H1 (cell line): Measurements from ENCODE around the gene SUPT4H1. TPM values are rescaled to one million over a fixed set of nuclear protein-coding genes. Genes with fewer than 3 reads are reported as not detected.

ENCODE experiments used
- CTCF ChIA-PET: fragments of 300-600 bp; sonication (Branson Sonifier 250); formaldehyde crosslinking; loops from one replicate; lab custom pipeline; 2021; ENCODE audit not compliant: partially characterized antibody; lab: Charles Lee
- POLR2A ChIA-PET: fragments of 300-600 bp; sonication (Branson Sonifier 250); formaldehyde crosslinking; loops from one replicate; lab custom pipeline; 2021; ENCODE audit warnings: inconsistent platforms; ENCODE audit not compliant: partially characterized antibody; lab: Charles Lee
- DNase-seq, 2 experiments: peaks; one replicate each; pipeline versions ENCODE4 v3.0.0 to v3.0.0-alpha.2; 2010 to 2022; ENCODE audit warnings: low spot score in 2 of 2, low read depth in 1 of 2, mixed read lengths in 1 of 2
- FAIRE-seq: peaks from 2 replicates; lab custom pipeline; 2011; peaks lifted over from hg19 to GRCh38; lab: Jason Lieb, UNC
- H2AFZ ChIP-seq: 2 replicates; pipeline ENCODE4 v1.8.1; 2012; ENCODE audit warnings: low read length, inconsistent platforms
- H2AK5ac ChIP-seq: 2 replicates; pipeline ENCODE4 v1.6.1; 2013; ENCODE audit warnings: low read depth, low read length
- H2BK120ac ChIP-seq: replicated peaks from 2 replicates; pipeline ENCODE3; 2013; ENCODE audit warnings: low read depth, low read length, inconsistent platforms
- H2BK12ac ChIP-seq: 2 replicates; pipeline ENCODE4 v1.6.1; 2013; ENCODE audit warnings: low read depth, low read length
- H2BK15ac ChIP-seq: 2 replicates; pipeline ENCODE4 v1.6.1; 2013; ENCODE audit warnings: low read length
- H2BK20ac ChIP-seq: 2 replicates; pipeline ENCODE4 v1.6.1; 2013; ENCODE audit warnings: low read length
- H2BK5ac ChIP-seq: 2 replicates; pipeline ENCODE4 v1.6.1; 2013; ENCODE audit warnings: low read depth, low read length
- H3K14ac ChIP-seq: 2 replicates; pipeline ENCODE4 v1.6.1; 2013; ENCODE audit warnings: inconsistent platforms; ENCODE audit not compliant: insufficient read length
- H3K18ac ChIP-seq: 2 replicates; pipeline ENCODE4 v1.6.1; 2013; ENCODE audit warnings: low read length; ENCODE audit errors: extremely low read depth
- H3K23ac ChIP-seq: 2 replicates; pipeline ENCODE4 v1.6.1; 2013; ENCODE audit warnings: inconsistent platforms; ENCODE audit not compliant: insufficient read length
- H3K23me2 ChIP-seq: 2 replicates; pipeline ENCODE4 v1.6.1; 2013; ENCODE audit warnings: low read depth, low read length
- H3K27ac ChIP-seq: 2 replicates; pipeline ENCODE4 v1.6.1; 2011; ENCODE audit warnings: low read depth, low read length, inconsistent platforms
- H3K27me3 ChIP-seq, 4 experiments: replicated peaks in 1 of 4; 1 replicate in 1 of 4; 2 replicates in 3 of 4; pipeline versions ENCODE4 v1.6.1 to v1.8.1; 2011 to 2013; ENCODE audit warnings: low read length in 3 of 4, mild to moderate bottlenecking in 3 of 4, inconsistent platforms in 2 of 4, mixed read lengths in 2 of 4, moderate library complexity in 1 of 4; ENCODE audit not compliant: control insufficient read depth in 3 of 4, insufficient read depth in 3 of 4; ENCODE audit errors: extremely low read depth in 1 of 4
- H3K36me3 ChIP-seq, 4 experiments: 2 replicates each; pipeline versions ENCODE4 v1.6.1 to v1.8.1; 2011 to 2013; ENCODE audit warnings: mild to moderate bottlenecking in 4 of 4, low read length in 3 of 4, moderate library complexity in 2 of 4, control low read depth in 1 of 4, inconsistent platforms in 1 of 4; ENCODE audit not compliant: insufficient read depth in 4 of 4, control insufficient read depth in 2 of 4
- H3K4ac ChIP-seq: replicated peaks from 2 replicates; pipeline ENCODE3; 2013; ENCODE audit warnings: low read length, low read depth, mixed read lengths, inconsistent platforms; ENCODE audit not compliant: insufficient read length
- H3K4me1 ChIP-seq, 4 experiments: replicated peaks in 1 of 4; 1 replicate in 1 of 4; 2 replicates in 3 of 4; pipeline versions ENCODE4 v1.6.1 to v1.8.1; 2011 to 2013; ENCODE audit warnings: low read length in 3 of 4, inconsistent platforms in 2 of 4, mixed read lengths in 1 of 4; ENCODE audit not compliant: insufficient read depth in 4 of 4, control insufficient read depth in 3 of 4
- H3K4me2 ChIP-seq, 2 experiments: 2 replicates each; pipeline versions ENCODE4 v1.6.1 to v1.8.1; 2011 to 2013; ENCODE audit warnings: low read depth in 2 of 2, low read length in 2 of 2, control low read depth in 1 of 2, inconsistent platforms in 1 of 2, mild to moderate bottlenecking in 1 of 2; ENCODE audit not compliant: insufficient read depth in 1 of 2
- H3K4me3 ChIP-seq, 4 experiments: fragments of 200-600, 300-600 bp in 1 of 4; sonication (generic), shearing (Covaris generic), sonication (Bioruptor Twin) in 1 of 4; 2 replicates each; pipeline versions ENCODE4 v1.5.1 to v1.8.1; 2011 to 2016; ENCODE audit warnings: low read length in 4 of 4, low read depth in 3 of 4, control low read depth in 2 of 4, inconsistent platforms in 2 of 4, mild to moderate bottlenecking in 2 of 4, mixed read lengths in 1 of 4, moderate library complexity in 1 of 4; ENCODE audit not compliant: insufficient read depth in 2 of 4; ENCODE audit errors: extremely low read depth in 1 of 4
- H3K56ac ChIP-seq: replicated peaks from 2 replicates; pipeline ENCODE3; 2013; ENCODE audit warnings: low read depth, mild to moderate bottlenecking, mixed read lengths, low read length, inconsistent platforms; ENCODE audit not compliant: insufficient read length
- H3K79me1 ChIP-seq: 2 replicates; pipeline ENCODE4 v1.6.1; 2013; ENCODE audit warnings: low read depth, low read length, control low read depth
- H3K79me2 ChIP-seq, 2 experiments: 2 replicates each; pipeline versions ENCODE4 v1.6.1 to v1.8.1; 2012 to 2013; ENCODE audit warnings: low read length in 2 of 2, mild to moderate bottlenecking in 2 of 2, inconsistent platforms in 1 of 2; ENCODE audit not compliant: insufficient read depth in 2 of 2, control insufficient read depth in 1 of 2
- H3K9ac ChIP-seq, 4 experiments: replicated peaks in 1 of 4; 1 replicate in 1 of 4; 2 replicates in 3 of 4; pipeline versions ENCODE4 v1.6.1 to v1.8.1; 2011 to 2013; ENCODE audit warnings: low read depth in 3 of 4, low read length in 3 of 4, control low read depth in 2 of 4, mild to moderate bottlenecking in 2 of 4, moderate library complexity in 2 of 4, inconsistent platforms in 1 of 4; ENCODE audit errors: extremely low read depth in 1 of 4
- H3K9me3 ChIP-seq, 2 experiments: 2 replicates each; pipeline versions ENCODE4 v1.6.1 to v1.8.1; 2012 to 2013; ENCODE audit warnings: mild to moderate bottlenecking in 2 of 2, moderate library complexity in 2 of 2, control low read depth in 1 of 2, inconsistent platforms in 1 of 2, low read depth in 1 of 2, low read length in 1 of 2, mixed read lengths in 1 of 2; ENCODE audit not compliant: insufficient read depth in 2 of 2
- H4K20me1 ChIP-seq, 2 experiments: replicated peaks in 1 of 2; 2 replicates each; pipeline versions ENCODE3 to v1.8.1; 2011 to 2013; ENCODE audit warnings: inconsistent platforms in 2 of 2, low read length in 2 of 2, mild to moderate bottlenecking in 1 of 2; ENCODE audit not compliant: insufficient read depth in 2 of 2, control insufficient read depth in 1 of 2
- H4K5ac ChIP-seq: 2 replicates; pipeline ENCODE4 v1.6.1; 2013; ENCODE audit warnings: low read length, low read depth, mixed read lengths, inconsistent platforms; ENCODE audit not compliant: insufficient read length
- H4K8ac ChIP-seq: 2 replicates; pipeline ENCODE4 v1.8.0; 2013; ENCODE audit warnings: mild to moderate bottlenecking, moderate library complexity, low read length, inconsistent platforms; ENCODE audit not compliant: insufficient read depth; ENCODE audit errors: extremely low read depth
- H4K91ac ChIP-seq: replicated peaks from 2 replicates; pipeline ENCODE3; 2013; ENCODE audit warnings: low read length, mixed read lengths, inconsistent platforms; ENCODE audit not compliant: insufficient read length
- NANOG ChIP-seq: IDR thresholded peaks from 2 replicates; pipeline ENCODE4 v1.6.1; 2011; ENCODE audit warnings: low read length, low read depth, mild to moderate bottlenecking, inconsistent platforms; ENCODE audit not compliant: insufficient read depth, poor library complexity, severe bottlenecking
- TAF1 ChIP-seq: IDR thresholded peaks from 2 replicates; pipeline ENCODE4 v1.6.1; 2011; ENCODE audit warnings: mild to moderate bottlenecking, low read depth, low read length
- WGBS, 2 experiments: shearing (Covaris generic) in 1 of 2; methylation state at CpG; one replicate each; pipeline versions ENCODE4 v1.1.6 to v1.1.7; 2013 to 2015; ENCODE audit warnings: low lambda C conversion rate in 2 of 2, mixed read lengths in 2 of 2, inconsistent platforms in 1 of 2, low coverage in 1 of 2, missing lambda C conversion rate in 1 of 2; ENCODE audit not compliant: insufficient replicate concordance in 2 of 2, insufficient coverage in 1 of 2, insufficient read length in 1 of 2; ENCODE audit errors: extremely low coverage in 1 of 2, missing lambda C conversion rate in 1 of 2; 5-methylcytosine and 5-hydroxymethylcytosine counted together
- polyA plus RNA-seq, 7 experiments: library from polyadenylated mRNA; depleted of rRNA in 3 of 7; stranded (reverse) in 5 of 7; unstranded in 2 of 7; fragments of >200 nt in 5 of 7; fragments of 200-250 nt in 2 of 7; gene quantifications; 1 replicate in 5 of 7; 2 replicates in 1 of 7; 4 replicates in 1 of 7; pipeline versions ENCODE4 v1.2.1 to v1.2.3, GENCODE V29; 2011 to 2013; ENCODE audit warnings: missing spikeins in 2 of 7, mixed read lengths in 2 of 7
- total RNA-seq: library from RNA; stranded (reverse); fragmentation: NEBNext Ultra II Directional; extraction: Animal tissue kit (Norgen Biotek cat#: 25700); gene quantifications from 2 replicates; pipeline ENCODE4 v1.2.1, GENCODE V29; 2021

The SUPT4H1 gene
- total and polyA plus RNA-seq, 2 of the 8 experiments (the other 6 are each of a cell fraction or from before 2014, with no cell fraction given), result 112 to 143 TPM

GRCh38 chr17:58398574-58399266 lies 46.7 kb upstream of the SUPT4H1 start:
- POLR2A ChIA-PET, result interaction anchor here (2.7 kb wide), 1 partner anchor 18 kb away, joined by 9 read pairs; the partner anchor contains the start of gene RNF43
- CTCF ChIA-PET, result interaction anchor here (0.9 to 1.7 kb wide), 4 partner anchors 10 to 61 kb away, joined by 3 to 8 read pairs (median 4); partner anchors contain the start of gene RNF43
- Histone ChIP-seq H3K36me3 (no peaks in the 10 kb centered on the region), H3K14ac (no peak overlapping the region), H3K23me2 (no peaks in the 10 kb centered on the region), H2BK120ac (no peak overlapping the region), H3K27ac (no peak overlapping the region), H3K4me3 (0 out of 8 replicates have a peak overlapping the region, but pooled peaks of 1 of the 4 experiments have one; percentile 3), H2BK12ac (no peak overlapping the region), H4K5ac (no peak overlapping the region), H2BK5ac (no peak overlapping the region), H3K79me1 (no peaks in the 10 kb centered on the region), H3K4ac (no peak overlapping the region), H2AK5ac (no peak overlapping the region), H3K9ac (no peak overlapping the region), H2BK20ac (no peak overlapping the region), H3K27me3 (peaks cover 19 to 56% (median 42%) of the 10 kb centered on the region in 4 experiments; a peak in 6 of 7 replicates), H2AFZ (no peak overlapping the region), H3K79me2 (no peaks in the 10 kb centered on the region), H3K56ac (no peak overlapping the region), H3K23ac (no peak overlapping the region), H3K18ac (no peak overlapping the region), H4K8ac (no peak overlapping the region), H3K9me3 (no peaks in the 10 kb centered on the region), H3K4me2 (peak overlapping the region; percentile 16 to 18; a peak in 2 of 4 replicates), H4K20me1 (peaks cover 0 to 2% of the 10 kb centered on the region in 2 experiments), H4K91ac (no peak overlapping the region), H3K4me1 (peaks cover 2 to 11% (median 8%) of the 10 kb centered on the region in 4 experiments; a peak in 4 of 7 replicates), H2BK15ac (no peak overlapping the region)
- TF ChIP-seq TAF1 (no peak), NANOG (peak; percentile 66)
- DNase-seq (no peak), FAIRE-seq (no peak)
- WGBS, 2 experiments, result 11% methylated on average over 3 of the region's 3 CpGs; no CpG with 5 or more reads in 1 of the 2 experiments
